Peyer's patch (tissue), 4 donors: ENCODE data around the gene SAYSD1.

ENCODE experiments used
- CTCF ChIP-seq, 6 experiments: fragments of 450-650 bp in 4 of 6; fragments of 200-600 bp in 2 of 6; sonication (generic) in 1 of 6; IDR thresholded peaks; one replicate each; pipeline ENCODE4 v1.5.1; 2017 to 2019; ENCODE audit warnings: antibody characterized with exemption in 6 of 6, mild to moderate bottlenecking in 3 of 6, moderate library complexity in 1 of 6
- POLR2A ChIP-seq, 2 donors: fragments of 450-650 bp; IDR thresholded peaks; one replicate each; pipeline ENCODE4 v1.5.1; 2017; ENCODE audit warnings: antibody characterized with exemption in 2 of 2, mild to moderate bottlenecking in 2 of 2, moderate library complexity in 2 of 2

DNA sequence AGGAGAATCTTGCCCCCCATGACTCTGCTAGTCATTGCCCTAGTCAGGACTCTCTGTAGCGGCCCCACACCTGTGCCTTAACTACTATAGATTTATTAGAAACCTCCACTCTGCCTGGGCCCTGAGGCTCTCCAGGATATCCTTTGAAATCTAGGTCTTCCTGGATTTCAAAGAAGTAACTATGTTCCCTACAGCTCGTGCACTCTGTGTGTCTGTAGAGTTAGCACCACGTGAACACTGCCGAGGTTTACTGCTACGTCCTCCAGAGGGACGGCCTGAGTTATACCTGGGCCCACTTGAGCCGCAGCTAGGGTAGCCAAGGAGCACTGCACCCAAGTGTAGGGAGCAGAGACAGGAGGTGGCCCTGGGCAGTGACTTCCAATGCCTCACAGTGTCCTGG lies 46.6 kb downstream of the SAYSD1 start:
- TF ChIP-seq CTCF (IDR thresholded peaks at IDR 0.05) (no peak), POLR2A (IDR thresholded peaks at IDR 0.05) (no peak)
